ENCODE measurements around the gene RABGAP1L. TPM values are rescaled to one million over a fixed set of nuclear protein-coding genes. Genes with fewer than 3 reads are reported as not detected.

RABGAP1L gene
- total and polyA plus RNA-seq, 2 of the 8 experiments (the other 6 are each of a cell fraction or from before 2014, with no cell fraction given): 33.3 to 156 TPM

- POLR2A ChIA-PET (ENCODE audit: partially characterized antibody): no interaction called here
- FAIRE-seq (no peak), DNase-seq (ENCODE audit: low read depth in 1 of 2, low spot score in 2 of 2) (no peak)
- Histone ChIP-seq H3K27me3 (replicated peaks in 1 of 4; ENCODE audit: control insufficient read depth in 3 of 4, extremely low read depth in 1 of 4, insufficient read depth in 3 of 4, low read length in 3 of 4) (no peaks in the 10 kb centered on the region), H3K14ac (ENCODE audit: insufficient read length) (no peak overlapping the region), H4K8ac (ENCODE audit: extremely low read depth, insufficient read depth, low read length) (no peak overlapping the region), H3K4ac (replicated peaks; ENCODE audit: insufficient read length, low read depth, low read length) (no peak overlapping the region), H3K27ac (ENCODE audit: low read depth, low read length) (no peak overlapping the region), H3K23me2 (ENCODE audit: low read depth, low read length) (no peaks in the 10 kb centered on the region), H3K36me3 (ENCODE audit: control insufficient read depth in 2 of 4, insufficient read depth in 4 of 4, low read length in 3 of 4) (no peaks in the 10 kb centered on the region), H2BK15ac (ENCODE audit: low read length) (no peak overlapping the region), H3K4me2 (ENCODE audit: insufficient read depth in 1 of 2, low read depth in 2 of 2, low read length in 2 of 2) (no peak overlapping the region), H2BK5ac (ENCODE audit: low read depth, low read length) (no peak overlapping the region), H3K56ac (replicated peaks; ENCODE audit: insufficient read length, low read depth, low read length) (no peak overlapping the region), H2BK12ac (ENCODE audit: low read depth, low read length) (no peak overlapping the region), H4K91ac (replicated peaks; ENCODE audit: insufficient read length, low read length) (no peak overlapping the region), H3K4me1 (replicated peaks in 1 of 4; ENCODE audit: control insufficient read depth in 3 of 4, insufficient read depth in 4 of 4, low read length in 3 of 4) (no peaks in the 10 kb centered on the region), H3K79me2 (ENCODE audit: control insufficient read depth in 1 of 2, insufficient read depth in 2 of 2, low read length in 2 of 2) (no peaks in the 10 kb centered on the region), H2BK120ac (replicated peaks; ENCODE audit: low read depth, low read length) (no peak overlapping the region), H2BK20ac (ENCODE audit: low read length) (no peak overlapping the region), H3K4me3 (ENCODE audit: extremely low read depth in 1 of 4, insufficient read depth in 2 of 4, low read depth in 3 of 4, low read length in 4 of 4) (no peak overlapping the region), H3K23ac (ENCODE audit: insufficient read length) (no peak overlapping the region), H4K20me1 (replicated peaks in 1 of 2; ENCODE audit: control insufficient read depth in 1 of 2, insufficient read depth in 2 of 2, low read length in 2 of 2) (no peaks in the 10 kb centered on the region), H3K9me3 (ENCODE audit: insufficient read depth in 2 of 2, low read depth in 1 of 2, low read length in 1 of 2) (no peaks in the 10 kb centered on the region), H2AK5ac (ENCODE audit: low read depth, low read length) (no peak overlapping the region), H3K18ac (ENCODE audit: extremely low read depth, low read length) (no peak overlapping the region), H4K5ac (ENCODE audit: insufficient read length, low read depth, low read length) (no peak overlapping the region), H2AFZ (ENCODE audit: low read length) (no peak overlapping the region), H3K9ac (replicated peaks in 1 of 4; ENCODE audit: extremely low read depth in 1 of 4, low read depth in 3 of 4, low read length in 3 of 4) (no peak overlapping the region), H3K79me1 (ENCODE audit: low read depth, low read length) (no peaks in the 10 kb centered on the region)
- TF ChIP-seq SIN3A (conservative IDR thresholded peaks at IDR 0.05 in 1 of 2, IDR thresholded peaks at IDR 0.05 in 1 of 2; ENCODE audit: low read depth in 1 of 2, low read length in 2 of 2): no peak
- TF ChIP-seq ATF2 (IDR thresholded peaks at IDR 0.05; ENCODE audit: low read length): no peak
- no peak for TF ChIP-seq SAP30 (IDR thresholded peaks at IDR 0.05; ENCODE audit: insufficient read depth, insufficient replicate concordance, low read length)
- TF ChIP-seq ZNF274 (IDR thresholded peaks at IDR 0.05; ENCODE audit: borderline replicate concordance, extremely low read depth, low read length): no peak
- 88% methylated on average over 3 of the region's 3 CpGs; no CpG with 5 or more reads in 1 of the 2 experiments for WGBS, 2 experiments (ENCODE audit: extremely low coverage in 1 of 2, insufficient coverage in 1 of 2, insufficient read length in 1 of 2, insufficient replicate concordance in 2 of 2, low coverage in 1 of 2, low lambda C conversion rate in 2 of 2, missing lambda C conversion rate in 1 of 2)
- CTCF ChIA-PET (ENCODE audit: partially characterized antibody): interaction anchor here (0.6 kb wide), 1 partner anchor 175 kb away, joined by 3 read pairs; no protein-coding TSS in a partner anchor
These were observed 115.1 kb downstream of the RABGAP1L start for GRCh38 chr1:174274452-174274851.

All from H1 (cell line).